GM18519 (cell line): Measurements from ENCODE around the gene RABGEF1.
"Not testable (repeated sequence)": the region's sequence is repeated elsewhere in the genome, so short reads cannot be mapped to it uniquely, and the experiment has no call there.

Experiments
- ATAC-seq: cut with Tn5 transposase; IDR thresholded peaks from one replicate; pipeline ENCODE4 v1.9.1; 2021; ENCODE audit warnings: mild to moderate bottlenecking, moderate library complexity; ENCODE audit not compliant: unreplicated experiment, low FRiP score

RABGEF1 gene

DNA sequence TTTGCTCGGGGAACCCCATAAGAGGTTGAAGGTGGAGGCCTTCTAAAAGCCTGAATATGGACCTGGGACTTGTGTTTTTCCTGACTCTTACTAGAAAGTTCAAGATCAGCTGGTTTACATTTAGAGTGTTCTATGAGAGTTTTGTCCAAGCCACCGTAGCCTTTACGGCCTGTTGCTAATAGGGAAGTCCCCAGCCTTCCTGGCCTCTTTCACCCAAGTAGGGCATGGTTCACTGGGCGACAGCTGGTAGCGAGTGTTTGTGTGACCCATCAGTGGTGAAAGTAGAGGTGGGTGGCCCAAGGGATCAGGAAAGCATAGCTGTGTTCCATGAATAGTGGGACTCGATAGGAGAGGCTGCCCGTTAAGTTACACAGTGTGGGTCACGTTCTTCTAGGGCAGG, 60.1 kb downstream of the RABGEF1 start:
- no peak for ATAC-seq

DNA sequence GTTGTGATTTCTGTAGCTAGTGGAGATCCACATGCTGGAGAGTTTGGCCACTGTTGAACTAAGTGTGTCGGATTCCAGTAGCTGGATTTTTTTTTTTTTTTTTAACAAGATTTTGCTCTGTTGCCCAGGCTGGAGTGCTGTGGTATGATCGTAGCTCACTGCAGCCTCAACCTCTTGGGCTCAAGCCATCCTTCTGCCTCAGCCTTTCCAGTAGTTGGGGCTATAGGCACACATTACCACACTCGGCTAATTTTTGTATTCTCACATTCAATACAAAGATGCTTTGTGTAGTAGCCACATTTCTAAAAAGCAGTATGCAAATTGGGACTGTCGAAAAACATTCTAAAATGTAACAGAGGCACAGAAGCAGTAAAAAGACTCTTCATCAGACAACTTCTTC, 63.5 kb downstream of the RABGEF1 start:
- ATAC-seq: no peak

DNA sequence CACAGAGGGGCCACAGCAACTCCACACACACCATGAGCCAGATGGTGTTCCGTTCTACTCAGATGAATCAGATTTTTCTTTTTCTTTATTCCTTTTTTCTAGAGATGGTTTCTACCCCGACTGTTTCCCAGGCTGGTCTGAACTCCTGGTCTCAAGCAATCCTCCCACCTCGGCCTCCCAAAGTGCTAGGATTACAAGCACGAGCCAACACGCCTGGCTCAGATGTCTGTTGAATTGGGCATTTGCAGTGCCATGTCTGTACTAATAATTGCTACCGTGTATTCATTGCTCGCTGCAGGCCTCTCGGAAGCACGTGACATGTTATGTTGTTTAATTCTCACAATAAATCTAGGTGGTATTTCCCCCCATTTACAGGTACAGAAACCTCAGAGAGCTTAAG, 67.2 kb downstream of the RABGEF1 start:
- no peak for ATAC-seq

DNA sequence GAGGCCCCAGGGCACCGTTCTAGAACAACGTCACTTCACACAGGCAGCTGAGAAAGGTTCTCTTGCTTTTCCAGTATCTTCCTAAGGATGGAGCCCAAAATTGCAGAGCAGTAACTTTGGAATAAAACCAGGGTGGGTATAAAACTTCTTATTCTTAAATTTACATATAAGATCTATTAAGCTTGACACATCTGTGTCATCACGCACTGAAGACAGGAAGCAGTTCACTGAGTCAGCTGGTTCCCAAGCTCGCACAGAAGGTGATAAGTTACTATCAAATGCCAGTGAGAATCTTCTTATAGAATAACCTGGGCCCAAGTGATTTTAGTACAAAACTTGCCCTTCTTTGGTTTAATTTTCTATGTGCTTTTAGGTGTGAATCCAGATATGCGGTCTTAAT, 70.2 kb downstream of the RABGEF1 start:
- no peak for ATAC-seq

DNA sequence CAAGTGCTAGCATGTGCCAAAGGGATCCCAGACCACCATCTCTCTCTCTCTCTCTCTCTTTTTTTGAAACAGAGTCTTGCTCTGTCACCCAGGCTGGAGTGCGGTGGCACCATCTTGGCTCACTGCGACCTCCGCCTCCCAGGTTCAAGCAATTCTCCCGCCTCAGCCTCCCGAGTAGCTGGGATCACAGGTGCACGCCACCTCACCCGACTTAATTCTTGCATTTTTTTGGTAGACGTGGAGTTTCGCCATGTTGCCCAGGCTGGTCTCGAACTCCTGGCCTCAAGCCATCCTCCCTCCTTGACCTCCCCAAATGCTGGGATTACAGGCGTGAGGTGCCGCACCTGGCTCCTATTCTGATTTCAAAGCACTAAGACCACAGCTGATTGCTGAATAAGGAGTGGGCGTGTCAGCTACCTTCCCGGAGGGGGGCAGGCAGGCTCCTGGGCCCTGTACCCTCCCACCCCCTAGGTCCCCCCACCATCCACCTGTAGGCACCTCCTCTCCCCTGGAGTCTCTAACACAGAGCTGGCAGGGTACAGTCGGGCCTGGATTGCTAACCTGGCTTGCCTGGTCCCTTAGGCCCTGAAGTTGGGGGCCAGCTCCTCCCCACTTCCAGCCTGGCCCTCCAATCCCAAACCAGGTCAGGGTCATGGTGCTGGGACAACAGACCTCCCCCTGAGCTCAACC, 74.8 kb downstream of the RABGEF1 start:
- ATAC-seq: not testable (repeated sequence)

DNA sequence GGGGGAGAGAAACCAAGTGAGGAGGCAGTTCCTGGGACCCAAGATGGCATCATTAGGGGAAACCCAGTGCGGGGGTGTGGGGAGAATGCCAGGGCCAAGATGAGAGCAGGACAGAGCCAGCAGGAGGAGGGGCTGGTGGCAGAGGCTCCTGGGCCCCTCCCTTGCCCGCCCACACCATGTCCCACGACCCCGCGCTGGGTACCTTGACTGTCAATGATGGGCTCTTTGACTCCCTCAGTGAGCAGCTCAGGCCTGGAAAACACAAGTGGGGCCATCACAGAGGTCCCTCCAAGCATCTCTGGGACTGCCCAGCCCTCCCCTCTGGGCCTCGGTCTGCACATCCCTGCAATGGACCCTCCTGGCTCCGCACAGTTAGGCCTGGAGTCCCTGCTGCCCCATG, 75.4 kb downstream of the RABGEF1 start:
- ATAC-seq: no peak

DNA sequence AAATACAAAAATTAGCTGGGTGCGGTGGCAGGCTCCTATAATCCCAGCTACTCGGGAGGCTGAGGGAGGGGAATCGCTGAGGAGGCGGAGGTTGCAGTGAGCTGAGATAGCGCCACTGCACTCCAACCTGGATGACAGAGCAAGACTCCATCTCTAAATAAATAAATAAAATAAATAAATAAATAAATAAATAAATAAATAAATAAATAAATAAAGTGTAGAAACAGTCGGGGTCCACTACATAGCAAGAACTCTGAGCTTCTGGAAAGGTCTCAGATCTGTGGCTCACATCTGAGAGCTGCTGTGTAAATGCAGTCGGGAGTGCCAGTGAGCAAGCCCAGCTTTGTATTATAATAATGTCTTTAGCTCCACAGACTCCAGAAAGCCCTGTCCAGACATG, 76.1 kb downstream of the RABGEF1 start:
- not testable (repeated sequence) for ATAC-seq

DNA sequence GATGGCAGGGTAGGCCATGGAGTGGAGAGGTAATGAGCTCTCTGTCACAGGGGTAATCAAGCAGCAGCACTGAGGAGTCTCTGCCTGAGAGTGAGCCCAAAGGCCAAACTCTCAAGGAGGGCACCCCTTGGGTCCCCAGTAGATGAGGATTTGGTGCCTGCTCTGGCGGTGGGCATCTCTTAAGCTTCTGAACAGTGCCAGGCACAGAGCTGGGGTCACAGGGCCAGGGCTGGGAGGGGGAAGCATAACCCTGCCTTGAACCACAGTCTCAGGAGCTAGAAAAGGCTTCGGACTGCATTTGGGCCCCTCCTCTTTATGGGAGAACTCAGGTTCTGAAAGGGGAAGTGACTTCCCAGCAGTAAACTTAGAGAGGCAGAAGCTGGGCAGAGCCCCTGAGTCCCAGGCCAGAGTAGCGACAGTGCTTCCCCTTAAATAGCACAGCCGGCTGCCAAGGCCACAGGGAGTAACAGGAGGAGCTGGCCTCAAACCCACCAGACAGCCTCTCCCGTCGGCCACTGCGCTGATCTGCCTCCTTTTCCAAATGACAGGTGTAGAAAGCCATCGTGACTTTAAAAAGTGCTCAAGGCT, 76.8 kb downstream of the RABGEF1 start:
- not testable (repeated sequence) for ATAC-seq

DNA sequence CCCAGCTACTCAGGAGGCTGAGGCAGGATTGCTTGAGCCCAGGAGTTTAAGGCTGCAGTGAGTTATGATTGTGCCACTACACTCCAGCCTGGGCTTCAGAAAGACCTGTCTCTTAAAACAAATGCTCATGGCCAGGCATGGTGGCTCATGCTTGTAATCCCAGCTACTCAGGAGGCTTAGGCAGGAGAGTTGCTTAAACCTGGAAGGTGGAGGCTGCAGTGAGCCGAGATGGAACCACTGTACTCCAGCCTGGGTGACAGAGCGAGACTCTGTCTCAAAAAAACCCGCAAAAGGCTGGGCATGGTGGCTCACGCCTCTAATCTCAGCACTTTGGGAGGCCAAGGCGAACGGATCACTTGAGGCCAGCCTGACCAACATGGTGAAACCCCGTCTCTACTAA, 77.4 kb downstream of the RABGEF1 start:
- ATAC-seq: not testable (repeated sequence)

DNA sequence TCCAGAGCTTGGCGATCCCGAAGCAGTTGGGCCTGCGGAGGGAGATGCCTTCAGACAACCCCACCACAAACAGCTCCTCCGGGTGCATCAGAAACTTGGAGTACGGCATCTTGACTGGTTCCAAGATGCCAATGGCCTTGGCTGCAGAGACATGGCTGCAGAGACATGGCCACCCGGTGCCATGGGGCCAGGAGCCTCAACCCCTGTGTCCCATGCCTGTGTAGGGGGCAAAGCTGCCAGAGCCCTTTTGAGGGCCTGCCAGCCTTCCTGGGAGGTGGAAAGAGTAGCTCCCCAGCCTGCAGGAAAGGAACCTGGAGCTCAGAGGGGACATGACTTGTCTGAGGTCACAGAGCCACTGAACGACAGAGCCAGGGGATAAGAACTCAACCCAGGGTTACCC, 83.5 kb downstream of the RABGEF1 start:
- ATAC-seq: no peak

DNA sequence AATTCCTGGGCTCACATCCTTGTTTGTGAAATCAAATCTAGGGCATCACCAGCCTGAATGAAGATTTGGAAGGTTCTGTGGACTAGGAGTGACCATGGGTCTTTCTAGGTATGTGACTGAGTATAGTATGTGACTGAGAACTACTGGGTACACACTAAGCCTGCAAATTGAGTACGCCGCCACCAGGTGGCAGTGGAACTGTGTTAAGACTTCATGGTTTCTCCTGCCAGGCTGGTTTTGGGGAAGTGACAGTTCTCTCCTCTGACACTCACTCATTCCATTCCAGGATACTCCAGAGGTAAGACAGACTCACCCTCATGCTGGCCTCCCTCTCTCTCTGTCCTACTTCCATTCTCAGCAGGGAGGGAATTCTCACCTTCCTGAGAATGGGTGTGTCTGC, 85.0 kb downstream of the RABGEF1 start:
- ATAC-seq: not testable (repeated sequence)

DNA sequence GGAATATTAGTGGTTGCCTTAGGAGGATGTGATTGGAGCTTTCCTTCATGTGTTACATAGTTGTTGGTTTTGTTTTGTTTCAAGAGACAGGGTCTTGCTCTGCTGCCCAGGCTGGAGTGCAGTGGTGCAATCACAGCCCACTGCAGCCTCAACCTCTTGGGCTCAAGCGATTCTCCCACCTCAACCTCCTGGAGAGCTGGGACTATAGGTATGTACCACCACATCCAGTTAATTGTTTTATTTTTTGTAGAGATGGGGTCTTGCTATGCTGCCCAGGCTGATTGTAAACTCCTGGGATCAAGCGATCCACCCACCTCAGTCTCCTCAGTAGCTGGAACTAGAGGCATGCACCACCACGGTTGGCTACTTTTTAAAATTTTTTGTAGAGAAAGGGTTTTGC, 86.1 kb downstream of the RABGEF1 start:
- no peak for ATAC-seq

DNA sequence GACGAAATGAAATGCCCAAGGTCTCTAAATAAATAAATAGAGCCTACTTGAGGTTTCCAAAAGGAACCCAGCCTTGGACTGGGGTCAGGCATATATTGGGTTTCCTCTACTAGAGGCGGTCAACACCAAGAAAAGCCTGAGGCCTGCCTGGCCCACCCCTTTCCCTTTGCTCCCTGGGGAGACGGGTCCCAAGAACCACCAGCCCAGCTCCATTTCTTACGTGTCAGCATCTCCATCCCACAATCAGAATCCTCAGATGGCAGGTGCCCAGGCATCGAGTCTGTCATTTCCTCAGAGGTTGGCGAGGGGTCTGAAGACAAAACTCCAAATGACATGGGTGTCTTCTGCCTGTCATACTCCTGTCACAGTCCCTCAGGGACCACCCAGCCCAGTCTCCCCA, 90.4 kb downstream of the RABGEF1 start:
- not testable (repeated sequence) for ATAC-seq

DNA sequence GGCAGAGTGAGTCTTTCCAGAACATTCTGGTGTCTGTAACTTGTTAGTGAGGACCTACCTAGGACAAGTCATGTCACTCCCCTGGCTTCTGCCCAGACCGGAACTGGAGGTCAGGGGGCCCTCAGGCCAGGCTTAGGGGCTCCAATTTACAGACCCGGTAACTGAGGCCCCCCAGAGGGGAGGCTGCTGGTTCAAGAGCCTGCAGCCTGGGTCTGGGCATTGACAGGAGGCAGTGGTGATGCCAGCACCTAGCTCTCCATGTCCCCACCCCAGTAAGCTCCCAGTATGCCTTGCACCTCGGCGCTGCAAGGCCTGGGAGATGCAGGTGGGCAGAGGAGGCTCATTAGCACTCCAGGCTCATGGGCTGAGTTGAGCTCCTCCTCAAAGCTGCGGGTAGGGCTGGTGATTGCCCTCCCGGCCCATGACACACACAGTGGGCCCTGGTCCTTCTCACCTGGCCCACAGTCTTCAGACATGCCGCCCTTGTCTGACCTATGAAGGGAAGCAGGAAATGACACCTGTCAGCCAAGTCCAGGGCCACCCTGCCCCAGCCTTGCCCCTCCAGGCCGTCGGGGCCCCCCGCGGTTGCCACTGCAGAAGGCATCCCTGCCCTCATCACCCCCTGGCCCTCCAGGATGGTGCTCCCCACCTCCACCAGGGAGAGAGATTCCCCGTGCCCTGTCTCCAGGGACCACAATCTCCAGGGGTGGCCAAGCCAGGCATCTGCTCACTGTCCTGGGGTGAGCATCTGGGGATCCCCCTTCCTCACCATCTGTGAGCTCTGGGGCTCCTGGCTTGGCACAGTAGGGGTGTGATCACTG, 92.2 kb downstream of the RABGEF1 start:
- ATAC-seq: no peak

DNA sequence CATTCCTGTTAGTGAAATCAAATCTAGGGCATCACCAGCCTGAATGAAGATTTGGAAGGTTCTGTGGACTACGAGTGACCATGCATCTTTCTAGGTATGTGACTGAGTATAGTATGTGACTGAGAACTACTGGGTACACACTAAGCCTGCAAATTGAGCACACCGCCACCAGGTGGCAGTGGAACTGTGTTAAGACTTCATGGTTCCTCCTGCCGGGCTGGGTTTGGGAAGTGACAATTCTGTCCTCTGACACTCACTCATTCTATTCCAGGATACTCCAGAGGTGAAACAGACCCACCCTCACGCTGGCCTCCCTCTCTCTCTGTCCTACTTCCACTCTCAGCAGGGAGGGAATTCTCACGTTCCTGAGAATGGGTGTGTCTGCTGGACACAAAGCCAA, 96.5 kb downstream of the RABGEF1 start:
- no peak for ATAC-seq

DNA sequence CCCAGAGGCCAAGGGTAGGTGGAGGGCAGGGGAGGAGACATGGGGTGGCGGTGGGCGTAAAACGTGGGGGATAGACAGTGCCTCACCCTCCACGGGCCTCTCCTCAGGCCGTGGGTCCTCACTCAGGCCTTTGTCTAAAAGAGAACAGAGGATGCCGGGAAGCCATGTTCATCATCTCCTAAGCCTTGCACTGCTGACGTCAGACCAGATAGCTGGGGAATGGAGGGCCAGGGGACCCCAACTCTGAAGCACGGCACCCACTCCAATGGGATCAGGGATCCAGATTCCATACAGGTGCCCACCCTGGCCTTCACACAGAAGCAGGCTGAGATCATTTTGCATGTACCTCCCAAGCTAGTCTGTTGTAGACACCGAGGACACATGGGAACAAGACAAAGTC, 97.1 kb downstream of the RABGEF1 start:
- ATAC-seq: no peak

DNA sequence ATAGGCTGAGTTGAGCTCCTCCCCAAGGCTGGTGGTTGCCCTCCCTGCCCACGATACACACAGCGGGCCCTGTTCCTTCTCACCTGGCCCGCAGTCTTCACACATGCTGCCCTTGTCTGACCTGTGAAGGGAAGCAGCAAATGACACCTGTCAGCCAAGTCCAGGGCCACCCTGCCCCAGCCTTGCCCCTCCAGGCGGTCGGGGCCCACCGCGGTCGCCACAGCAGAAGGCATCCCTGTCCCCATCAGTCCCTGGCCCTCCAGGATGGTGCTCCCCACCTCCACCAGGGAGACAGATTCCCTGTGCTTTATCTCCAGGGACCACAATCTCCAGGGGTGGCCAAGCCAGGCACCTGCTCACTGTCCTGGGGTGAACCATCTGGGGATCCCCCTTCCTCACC, 99.3 kb downstream of the RABGEF1 start:
- ATAC-seq: no peak

DNA sequence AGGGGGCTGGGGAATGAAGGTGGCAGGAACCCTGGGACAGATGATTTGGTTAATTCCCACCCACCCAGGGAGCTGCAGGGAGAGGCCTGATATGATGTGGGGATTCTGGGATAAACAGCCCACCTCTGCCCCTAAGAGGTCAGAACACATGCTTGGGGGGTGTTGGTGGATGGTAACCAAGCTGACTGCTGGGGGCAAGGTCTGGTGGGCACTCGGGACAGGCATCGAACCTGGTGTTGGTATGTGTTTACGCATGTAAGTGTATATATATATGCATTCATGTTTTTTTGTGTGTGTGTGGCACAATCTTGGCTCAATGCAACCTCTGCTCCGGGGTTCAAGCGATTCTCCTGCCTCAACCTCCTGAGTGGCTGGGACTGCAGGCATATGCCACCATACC, 99.8 kb downstream of the RABGEF1 start:
- ATAC-seq: no peak

DNA sequence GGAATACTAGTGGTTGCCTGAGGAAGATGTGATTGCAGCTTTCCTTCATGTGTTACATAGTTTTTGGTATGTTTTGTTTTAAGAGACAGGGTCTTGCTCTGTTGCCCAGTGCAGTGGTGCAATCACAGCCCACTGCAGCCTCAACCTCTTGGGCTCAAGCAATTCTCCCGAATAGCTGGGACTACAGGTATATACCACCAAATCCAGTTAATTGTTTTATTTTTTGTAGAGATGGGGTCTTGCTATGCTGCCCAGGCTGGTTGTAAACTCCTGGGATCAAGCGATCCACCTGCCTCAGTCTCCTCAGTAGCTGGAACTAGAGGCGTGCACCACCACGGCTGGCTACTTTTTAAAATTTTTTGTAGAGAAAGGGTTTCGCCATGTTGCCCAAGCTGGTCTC, 101.4 kb downstream of the RABGEF1 start:
- ATAC-seq: no peak

DNA sequence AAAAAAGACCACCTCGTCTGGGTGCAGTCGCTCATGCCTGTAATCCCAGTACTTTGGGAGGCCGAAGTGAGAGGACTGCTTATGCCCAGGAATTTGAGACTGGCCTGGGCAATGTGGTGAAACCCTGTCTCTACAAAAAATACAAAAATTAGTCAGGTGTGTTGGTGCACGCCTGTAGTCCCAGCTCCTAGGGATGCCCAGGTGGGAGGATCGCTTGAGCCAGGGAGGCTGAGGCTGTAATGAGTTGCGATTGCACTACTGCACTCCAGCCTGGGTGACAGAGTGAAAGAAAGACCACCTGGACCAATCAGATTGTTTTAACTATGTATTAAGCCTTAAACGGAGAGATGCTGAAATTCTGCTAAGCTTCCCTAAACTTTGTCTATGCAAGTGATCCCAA, 103.0 kb downstream of the RABGEF1 start:
- ATAC-seq: not testable (repeated sequence)

DNA sequence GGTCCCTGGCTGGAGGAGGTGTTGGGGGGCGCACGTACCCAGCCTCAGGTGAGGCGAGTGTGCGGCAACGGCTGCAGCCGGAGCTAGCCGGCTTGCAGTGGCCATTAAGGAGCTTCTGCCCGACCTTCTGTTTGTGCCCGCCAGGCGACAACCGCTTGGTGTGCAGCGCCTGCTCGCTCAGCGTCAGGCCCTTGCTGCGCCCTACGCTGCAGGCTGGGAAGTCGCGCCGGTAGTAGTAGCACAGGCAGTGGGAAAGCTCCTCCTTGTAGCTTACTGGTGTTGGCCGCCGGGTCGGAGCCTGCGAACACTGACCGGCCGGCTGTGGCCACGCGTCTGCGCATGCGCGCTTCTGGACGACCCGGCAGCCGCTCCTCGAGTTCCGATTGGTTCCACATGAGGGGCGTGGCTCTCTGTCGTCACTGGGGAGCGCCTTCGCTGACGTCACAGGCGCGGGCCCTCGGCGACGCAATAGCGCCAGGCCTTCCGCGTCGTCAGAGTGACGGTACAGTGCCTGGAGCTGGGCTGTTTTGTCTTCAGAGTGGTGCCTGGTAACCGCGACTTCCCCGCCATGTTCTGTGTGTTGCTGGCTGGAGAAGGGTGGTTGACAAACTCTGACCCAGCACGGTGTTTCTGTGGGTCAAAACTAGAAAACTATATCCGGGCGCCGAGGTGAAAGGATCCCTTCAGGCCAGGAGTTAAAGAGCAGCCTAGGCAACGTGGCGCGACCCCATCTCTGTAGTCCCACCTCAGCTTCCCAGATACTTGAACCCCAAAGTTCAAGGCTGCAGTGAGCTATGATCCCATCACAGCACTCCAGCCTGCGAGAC, 104.2 kb downstream of the RABGEF1 start:
- ATAC-seq: peak; percentile 93
